Mucosa of descending colon (tissue), 3 donors: Measurements from ENCODE around the gene ARHGEF10L. TPM values are rescaled to one million over a fixed set of nuclear protein-coding genes. Genes with fewer than 3 reads are reported as not detected.
"Not testable (repeated sequence)": the region's sequence is repeated elsewhere in the genome, so short reads cannot be mapped to it uniquely, and the experiment has no call there.

ENCODE experiments used
- ATAC-seq: fragments of 200-7000 bp; cut with Tn5 transposase; one replicate; pipeline ENCODE4 v1.9.1; 2020; ENCODE audit warnings: mild to moderate bottlenecking, moderate library complexity
- DNase-seq, 3 donors: peaks; one replicate each; pipeline ENCODE4 v3.0.0-alpha.2; 2020
- H3K36me3 ChIP-seq: fragments of 200-600 bp; one replicate; pipeline ENCODE4 v1.8.0; 2021; ENCODE audit warnings: low read depth, mild to moderate bottlenecking
- H3K4me1 ChIP-seq: fragments of 200-600 bp; one replicate; pipeline ENCODE4 v1.8.0; 2021; ENCODE audit warnings: low read depth, mild to moderate bottlenecking
- H3K4me3 ChIP-seq: fragments of 200-600 bp; one replicate; pipeline ENCODE4 v1.8.0; 2021; ENCODE audit warnings: mild to moderate bottlenecking
- H3K9me3 ChIP-seq: fragments of 200-600 bp; one replicate; pipeline ENCODE4 v1.8.0; 2021; ENCODE audit warnings: mild to moderate bottlenecking
- intact Hi-C, 2 donors: fragments of 100-400 bp; cut with DNase I in 1 of 2; cut with micrococcal nuclease in 1 of 2; formaldehyde crosslinking; loops; one replicate each; pipeline versions ENCODE4 v1.11.0 to v1.11.1; 2022; cut with DNase I, micrococcal nuclease
- long read RNA-seq, 2 donors: library from polyadenylated mRNA; unstranded; transcript quantifications; one replicate each; pipeline ENCODE4 v2.0.0, GENCODE V29; 2019 to 2021
- total RNA-seq, 3 donors: library from RNA; stranded (reverse); fragmentation: NEBNext Ultra II Directional in 2 of 3; extraction: Animal tissue kit (Norgen Biotek cat#: 25700) in 2 of 3; gene quantifications; one replicate each; pipeline versions ENCODE4 v1.2.1 to v1.2.4, GENCODE V29; 2021 to 2023
- TF ChIP-seq, protein P1 (sequence below): fragments of 200-600 bp; IDR thresholded peaks from one replicate; pipeline ENCODE4 v1.8.0; 2022; ENCODE audit warnings: antibody characterized with exemption, mild to moderate bottlenecking
- donor health status: DM: no; HTN: no; CAD: no; lungs with moderate emphysema.
- donor health status: DM: no; HTN: no; CAD: no.
- donor health status: DM: no; HTN: yes; CAD: no.

ARHGEF10L gene, protein sequence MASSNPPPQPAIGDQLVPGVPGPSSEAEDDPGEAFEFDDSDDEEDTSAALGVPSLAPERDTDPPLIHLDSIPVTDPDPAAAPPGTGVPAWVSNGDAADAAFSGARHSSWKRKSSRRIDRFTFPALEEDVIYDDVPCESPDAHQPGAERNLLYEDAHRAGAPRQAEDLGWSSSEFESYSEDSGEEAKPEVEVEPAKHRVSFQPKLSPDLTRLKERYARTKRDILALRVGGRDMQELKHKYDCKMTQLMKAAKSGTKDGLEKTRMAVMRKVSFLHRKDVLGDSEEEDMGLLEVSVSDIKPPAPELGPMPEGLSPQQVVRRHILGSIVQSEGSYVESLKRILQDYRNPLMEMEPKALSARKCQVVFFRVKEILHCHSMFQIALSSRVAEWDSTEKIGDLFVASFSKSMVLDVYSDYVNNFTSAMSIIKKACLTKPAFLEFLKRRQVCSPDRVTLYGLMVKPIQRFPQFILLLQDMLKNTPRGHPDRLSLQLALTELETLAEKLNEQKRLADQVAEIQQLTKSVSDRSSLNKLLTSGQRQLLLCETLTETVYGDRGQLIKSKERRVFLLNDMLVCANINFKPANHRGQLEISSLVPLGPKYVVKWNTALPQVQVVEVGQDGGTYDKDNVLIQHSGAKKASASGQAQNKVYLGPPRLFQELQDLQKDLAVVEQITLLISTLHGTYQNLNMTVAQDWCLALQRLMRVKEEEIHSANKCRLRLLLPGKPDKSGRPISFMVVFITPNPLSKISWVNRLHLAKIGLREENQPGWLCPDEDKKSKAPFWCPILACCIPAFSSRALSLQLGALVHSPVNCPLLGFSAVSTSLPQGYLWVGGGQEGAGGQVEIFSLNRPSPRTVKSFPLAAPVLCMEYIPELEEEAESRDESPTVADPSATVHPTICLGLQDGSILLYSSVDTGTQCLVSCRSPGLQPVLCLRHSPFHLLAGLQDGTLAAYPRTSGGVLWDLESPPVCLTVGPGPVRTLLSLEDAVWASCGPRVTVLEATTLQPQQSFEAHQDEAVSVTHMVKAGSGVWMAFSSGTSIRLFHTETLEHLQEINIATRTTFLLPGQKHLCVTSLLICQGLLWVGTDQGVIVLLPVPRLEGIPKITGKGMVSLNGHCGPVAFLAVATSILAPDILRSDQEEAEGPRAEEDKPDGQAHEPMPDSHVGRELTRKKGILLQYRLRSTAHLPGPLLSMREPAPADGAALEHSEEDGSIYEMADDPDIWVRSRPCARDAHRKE (N-terminal part only)
- total RNA-seq, result 100 to 1,000 TPM in 2 of 3 donors, 10 to 100 TPM in 1; 87.6 to 146 (median 144) TPM
- long read RNA-seq, donor 1, partial matches to known transcripts, result 25 of 54 reads
- long read RNA-seq, donor 1, other reads (novel, unspliced or antisense), result 27 of 54 reads
- long read RNA-seq, donor 2, partial matches to known transcripts, result 6 of 18 reads
- long read RNA-seq, donor 2, other reads (novel, unspliced or antisense), result 12 of 18 reads

GRCh38 chr1:17539477-17540254 lies at the start of gene ARHGEF10L:
Gene ARHGEF10L (plus strand): TSS chr1:17539698. CDS start chr1:17580596, 40,898 bp downstream.
- DNase-seq, result peak in 1 of 3 donors; percentile 66
- TF ChIP-seq, protein P1, sequence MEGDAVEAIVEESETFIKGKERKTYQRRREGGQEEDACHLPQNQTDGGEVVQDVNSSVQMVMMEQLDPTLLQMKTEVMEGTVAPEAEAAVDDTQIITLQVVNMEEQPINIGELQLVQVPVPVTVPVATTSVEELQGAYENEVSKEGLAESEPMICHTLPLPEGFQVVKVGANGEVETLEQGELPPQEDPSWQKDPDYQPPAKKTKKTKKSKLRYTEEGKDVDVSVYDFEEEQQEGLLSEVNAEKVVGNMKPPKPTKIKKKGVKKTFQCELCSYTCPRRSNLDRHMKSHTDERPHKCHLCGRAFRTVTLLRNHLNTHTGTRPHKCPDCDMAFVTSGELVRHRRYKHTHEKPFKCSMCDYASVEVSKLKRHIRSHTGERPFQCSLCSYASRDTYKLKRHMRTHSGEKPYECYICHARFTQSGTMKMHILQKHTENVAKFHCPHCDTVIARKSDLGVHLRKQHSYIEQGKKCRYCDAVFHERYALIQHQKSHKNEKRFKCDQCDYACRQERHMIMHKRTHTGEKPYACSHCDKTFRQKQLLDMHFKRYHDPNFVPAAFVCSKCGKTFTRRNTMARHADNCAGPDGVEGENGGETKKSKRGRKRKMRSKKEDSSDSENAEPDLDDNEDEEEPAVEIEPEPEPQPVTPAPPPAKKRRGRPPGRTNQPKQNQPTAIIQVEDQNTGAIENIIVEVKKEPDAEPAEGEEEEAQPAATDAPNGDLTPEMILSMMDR, result no peak
- Histone ChIP-seq H3K4me1 (peaks cover 32% of the 10 kb centered on the region), H3K36me3 (no peaks in the 10 kb centered on the region), H3K9me3 (no peaks in the 10 kb centered on the region), H3K4me3 (peak within 1 kb of the TSS; percentile 36)
- intact Hi-C loops, result loop anchor here in 1 of 2 donors (10.0 kb wide), 1 partner anchor 55 kb away; no protein-coding TSS in a partner anchor
- peak; percentile 26 for ATAC-seq

DNA sequence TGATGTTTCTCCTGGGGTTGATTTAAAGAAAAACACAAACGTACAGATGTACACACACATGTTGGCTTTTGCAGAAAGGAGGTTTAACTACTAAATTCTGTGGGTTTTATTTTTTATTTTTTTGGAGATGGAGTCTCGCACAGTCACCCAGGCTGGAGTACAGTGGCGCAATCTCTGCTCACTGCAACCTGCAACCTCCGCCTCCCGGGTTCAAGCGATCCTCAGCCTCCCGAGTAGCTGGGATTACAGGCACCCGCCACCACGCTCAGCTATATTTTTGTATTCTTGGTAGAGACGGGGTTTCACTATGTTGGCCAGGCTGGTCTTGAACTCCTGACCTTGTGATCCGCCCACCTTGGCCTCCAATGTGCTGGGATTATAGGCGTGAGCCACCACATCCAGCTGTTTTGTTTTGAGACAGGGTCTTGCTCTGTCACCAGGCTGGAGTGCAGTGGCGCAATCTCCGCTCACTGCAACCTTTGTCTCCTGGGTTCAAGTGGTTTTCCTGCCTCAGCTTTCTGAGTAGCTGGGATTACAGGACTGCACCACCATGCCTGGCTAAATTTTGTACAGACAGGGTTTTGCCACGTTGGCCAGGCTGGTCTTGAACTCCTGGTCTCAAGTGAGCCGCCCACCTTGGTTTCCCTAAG lies 49.6 kb upstream of the ARHGEF10L start:
- DNase-seq, ATAC-seq, H3K4me3 ChIP-seq, H3K9me3 ChIP-seq, H3K4me1 ChIP-seq, H3K36me3 ChIP-seq: not testable (repeated sequence)
- intact Hi-C loops, result loop anchor here in 1 of 2 donors (10.0 kb wide), 1 partner anchor 335 kb away; no protein-coding TSS in a partner anchor

GRCh38 chr1:17490667-17491066 lies 48.8 kb upstream of the ARHGEF10L start:
- H3K4me3 ChIP-seq, H3K36me3 ChIP-seq, DNase-seq, H3K4me1 ChIP-seq, H3K9me3 ChIP-seq, ATAC-seq: not testable (repeated sequence)
- intact Hi-C loops, result loop anchor here in 1 of 2 donors (10.0 kb wide), 1 partner anchor 334 kb away; no protein-coding TSS in a partner anchor

DNA sequence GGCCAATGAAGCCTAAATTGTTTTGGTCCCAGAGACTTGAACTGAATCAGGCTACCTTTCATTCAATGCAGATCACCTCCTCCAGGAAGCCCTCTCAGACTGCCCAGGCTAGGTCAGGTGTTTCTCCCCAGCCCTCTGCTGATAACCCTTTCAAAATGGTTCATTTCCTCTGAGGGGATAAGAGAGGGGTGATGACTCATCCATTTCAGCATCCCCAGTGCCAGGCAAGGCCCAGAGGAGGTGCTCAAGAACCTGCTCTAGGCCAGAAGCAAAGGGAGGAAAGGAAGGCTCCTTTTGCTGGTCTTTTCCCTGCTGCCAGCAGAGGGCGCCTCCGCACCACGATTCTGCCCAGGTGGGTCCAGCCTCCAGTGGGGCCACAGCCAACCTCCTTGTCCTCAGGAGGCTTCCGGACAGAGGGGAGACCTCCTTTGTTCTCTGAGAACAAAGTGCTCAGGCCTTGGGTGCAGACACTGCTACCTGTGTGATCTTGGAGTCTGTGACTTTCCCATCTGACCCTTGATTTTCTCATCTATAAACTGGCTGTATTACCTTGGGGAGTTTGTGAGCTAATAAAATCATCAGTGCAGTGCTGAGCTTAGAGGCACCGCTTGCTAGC lies 45.3 kb upstream of the ARHGEF10L start:
- intact Hi-C loops, result loop anchor here in 1 of 2 donors (10.0 kb wide), 1 partner anchor 331 kb away; no protein-coding TSS in a partner anchor
- H3K36me3 ChIP-seq, result no peaks in the 10 kb centered on the region
- no peaks in the 10 kb centered on the region for H3K9me3 ChIP-seq
- H3K4me1 ChIP-seq, result no peaks in the 10 kb centered on the region
- DNase-seq, result peak; percentile 71 to 85 (median 76)
- TF ChIP-seq, protein P1, result peak; percentile 75
- ATAC-seq, result peak; percentile 91
- no peak overlapping the region for H3K4me3 ChIP-seq

DNA sequence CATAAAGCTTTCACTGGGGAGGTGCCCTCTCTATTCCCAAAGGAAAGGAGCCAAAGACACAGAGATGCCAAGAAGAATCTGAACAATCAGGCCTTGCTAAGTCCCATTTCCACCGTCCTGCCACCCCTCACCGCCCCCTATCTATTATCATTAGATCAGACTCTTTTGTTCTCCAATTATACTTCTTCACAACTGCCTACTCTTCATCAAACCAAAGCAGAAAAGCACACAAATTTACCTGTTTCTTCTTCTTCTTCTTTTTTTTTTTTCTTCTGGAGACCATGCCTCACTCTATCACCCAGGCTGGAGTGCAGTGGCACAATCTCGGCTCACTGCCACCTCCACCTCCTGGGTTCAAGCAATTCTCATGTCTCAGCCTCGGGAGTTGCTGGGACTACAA lies 43.1 kb upstream of the ARHGEF10L start:
- Histone ChIP-seq H3K36me3 (no peaks in the 10 kb centered on the region), H3K9me3 (no peaks in the 10 kb centered on the region), H3K4me1 (no peaks in the 10 kb centered on the region), H3K4me3 (no peak overlapping the region)
- DNase-seq, result no peak
- ATAC-seq, result no peak
- intact Hi-C loops, result loop anchor here in 1 of 2 donors (10.0 kb wide), 1 partner anchor 328 kb away; no protein-coding TSS in a partner anchor
- TF ChIP-seq, protein P1, result no peak
